ENCODE data around the gene KCNRG.
"Not testable (repeated sequence)": the region's sequence is repeated elsewhere in the genome, so short reads cannot be mapped to it uniquely, and the experiment has no call there.

Gene KCNRG

DNA sequence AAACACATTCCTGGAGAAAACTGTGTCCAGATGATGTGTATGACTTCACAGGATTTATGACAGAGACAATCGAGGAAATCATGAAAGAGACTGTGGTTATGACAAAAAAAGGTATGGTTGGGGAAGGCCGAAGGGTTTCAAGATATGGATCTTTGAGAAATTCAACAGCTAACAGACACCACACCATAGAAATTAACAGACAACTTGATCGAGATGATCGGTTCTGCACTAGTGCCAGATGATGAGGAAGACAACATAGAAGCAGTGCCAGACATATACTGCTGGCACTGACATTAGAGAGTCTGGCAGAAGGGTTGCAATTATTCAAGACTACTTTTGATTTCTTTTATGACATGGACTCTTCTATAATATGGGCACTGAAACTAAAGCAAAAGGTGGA is 37.2 kb downstream of the KCNRG start:
- Histone ChIP-seq H3K27me3 (ENCODE audit: control insufficient read depth, insufficient read depth, low read length) (no peaks in the 10 kb centered on the region), H3K4me3 (ENCODE audit: low read depth, low read length) (no peak overlapping the region), H3K9ac (ENCODE audit: low read length) (no peak overlapping the region), H3K4me1 (ENCODE audit: control insufficient read depth, insufficient read depth, low read length) (no peaks in the 10 kb centered on the region), H3K9me3 (ENCODE audit: control insufficient read depth, insufficient read depth, low read depth, low read length) (no peaks in the 10 kb centered on the region), H3K36me3 (ENCODE audit: control insufficient read depth, insufficient read depth, low read length) (peaks cover 8% of the 10 kb centered on the region; the same call in 1 of the 2 replicates), H3K27ac (ENCODE audit: low read depth, low read length) (no peak overlapping the region)

DNA sequence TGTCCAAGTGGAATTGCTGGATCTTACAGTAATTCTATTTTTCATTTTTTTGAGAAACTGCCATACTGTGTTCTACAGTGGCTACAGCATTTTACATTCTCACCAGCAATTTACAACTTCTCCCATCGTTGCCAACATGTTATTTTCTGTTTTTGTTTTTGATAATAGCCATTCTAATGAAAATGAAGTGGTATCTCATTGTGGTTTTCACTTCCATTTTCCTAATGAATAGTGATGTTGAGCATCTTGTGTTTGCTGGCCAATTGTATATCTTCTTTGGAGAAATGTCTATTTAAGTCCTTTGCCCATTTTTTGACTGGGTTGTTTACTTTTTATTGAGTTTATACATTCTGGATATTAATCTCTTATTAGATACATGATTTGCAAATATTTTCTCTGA is 38.6 kb downstream of the KCNRG start:
- peaks cover 8% of the 10 kb centered on the region; the same call in 1 of the 2 replicates for H3K36me3 ChIP-seq (ENCODE audit: control insufficient read depth, insufficient read depth, low read length)
- H3K27ac ChIP-seq (ENCODE audit: low read depth, low read length), result no peak overlapping the region
- no peak overlapping the region for H3K4me3 ChIP-seq (ENCODE audit: low read depth, low read length)
- H3K27me3 ChIP-seq (ENCODE audit: control insufficient read depth, insufficient read depth, low read length), result no peaks in the 10 kb centered on the region
- H3K4me1 ChIP-seq (ENCODE audit: control insufficient read depth, insufficient read depth, low read length), result no peaks in the 10 kb centered on the region
- H3K9ac ChIP-seq (ENCODE audit: low read length), result no peak overlapping the region
- no peaks in the 10 kb centered on the region for H3K9me3 ChIP-seq (ENCODE audit: control insufficient read depth, insufficient read depth, low read depth, low read length)

DNA sequence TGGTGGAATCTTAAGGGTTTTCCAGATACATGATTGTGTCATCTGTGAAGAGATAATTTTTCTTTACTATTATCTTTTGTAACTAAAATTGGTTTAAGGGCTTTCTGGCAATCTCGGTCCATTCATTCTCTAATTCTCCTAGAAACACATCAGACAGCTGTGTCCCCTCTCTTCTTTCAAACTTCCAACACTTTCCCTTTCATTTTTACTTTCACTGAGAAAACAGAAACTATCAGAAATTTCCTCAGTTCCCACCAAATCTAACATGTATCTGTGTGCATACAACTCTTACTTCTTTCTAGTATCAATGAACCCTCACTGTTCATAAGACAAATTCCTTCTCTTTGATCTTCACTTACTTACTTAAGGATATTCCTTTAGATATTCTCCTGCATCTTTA is 40.2 kb downstream of the KCNRG start:
- H3K27me3 ChIP-seq (ENCODE audit: control insufficient read depth, insufficient read depth, low read length), result no peaks in the 10 kb centered on the region
- H3K4me1 ChIP-seq (ENCODE audit: control insufficient read depth, insufficient read depth, low read length), result no peaks in the 10 kb centered on the region
- peaks cover 11% of the 10 kb centered on the region; the same call in 1 of the 2 replicates for H3K36me3 ChIP-seq (ENCODE audit: control insufficient read depth, insufficient read depth, low read length)
- no peaks in the 10 kb centered on the region for H3K9me3 ChIP-seq (ENCODE audit: control insufficient read depth, insufficient read depth, low read depth, low read length)
- H3K9ac ChIP-seq (ENCODE audit: low read length), result no peak overlapping the region
- no peak overlapping the region for H3K4me3 ChIP-seq (ENCODE audit: low read depth, low read length)
- no peak overlapping the region for H3K27ac ChIP-seq (ENCODE audit: low read depth, low read length)

DNA sequence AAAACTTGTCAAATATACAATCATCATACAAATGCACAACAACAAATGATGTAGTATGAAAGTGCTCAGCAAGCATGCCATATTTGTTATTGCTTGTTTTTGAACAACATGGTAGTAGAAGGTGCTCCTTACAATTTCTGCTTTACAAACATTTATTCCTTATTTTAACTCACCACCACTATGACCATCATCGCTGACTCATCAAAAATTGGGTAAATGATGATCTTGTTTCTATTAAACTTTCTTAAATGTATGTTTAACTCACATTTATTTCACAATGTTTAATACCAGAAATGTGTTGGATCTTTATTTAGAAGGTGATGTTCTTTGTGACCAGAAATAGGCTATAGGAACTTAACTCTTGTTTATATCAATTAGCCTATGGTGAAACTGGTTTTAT is 45.5 kb downstream of the KCNRG start:
- Histone ChIP-seq H3K4me1 (ENCODE audit: control insufficient read depth, insufficient read depth, low read length) (no peaks in the 10 kb centered on the region), H3K36me3 (ENCODE audit: control insufficient read depth, insufficient read depth, low read length) (peaks cover 15% of the 10 kb centered on the region; the same call in 1 of the 2 replicates), H3K9me3 (ENCODE audit: control insufficient read depth, insufficient read depth, low read depth, low read length) (no peaks in the 10 kb centered on the region), H3K27ac (ENCODE audit: low read depth, low read length) (no peak overlapping the region), H3K4me3 (ENCODE audit: low read depth, low read length) (no peak overlapping the region), H3K9ac (ENCODE audit: low read length) (no peak overlapping the region), H3K27me3 (ENCODE audit: control insufficient read depth, insufficient read depth, low read length) (no peaks in the 10 kb centered on the region)

DNA sequence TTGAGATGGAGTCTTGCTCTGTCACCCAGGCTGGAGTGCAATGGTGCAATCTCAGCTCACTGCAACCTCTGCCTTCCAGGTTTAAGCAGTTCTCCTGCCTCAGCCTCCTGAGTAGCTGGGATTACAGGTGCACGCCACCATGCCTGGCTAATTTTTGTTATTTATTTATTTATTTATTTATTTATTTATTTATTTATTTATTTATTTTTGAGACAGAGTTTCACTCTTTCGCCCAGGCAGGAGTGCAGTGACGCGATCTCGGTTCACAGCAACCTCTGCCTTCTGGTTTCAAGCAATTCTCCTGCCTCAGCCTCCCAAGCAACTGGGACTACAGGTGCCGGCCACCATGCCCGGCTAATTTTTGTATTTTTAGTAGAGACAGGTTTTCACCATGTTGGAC is 47.1 kb downstream of the KCNRG start:
- H3K27ac ChIP-seq (ENCODE audit: low read depth, low read length); H3K4me3 ChIP-seq (ENCODE audit: low read depth, low read length); H3K9ac ChIP-seq (ENCODE audit: low read length); H3K9me3 ChIP-seq (ENCODE audit: control insufficient read depth, insufficient read depth, low read depth, low read length); H3K27me3 ChIP-seq (ENCODE audit: control insufficient read depth, insufficient read depth, low read length); H3K4me1 ChIP-seq (ENCODE audit: control insufficient read depth, insufficient read depth, low read length): not testable (repeated sequence)
- H3K36me3 ChIP-seq (ENCODE audit: control insufficient read depth, insufficient read depth, low read length), result peaks cover 18% of the 10 kb centered on the region

DNA sequence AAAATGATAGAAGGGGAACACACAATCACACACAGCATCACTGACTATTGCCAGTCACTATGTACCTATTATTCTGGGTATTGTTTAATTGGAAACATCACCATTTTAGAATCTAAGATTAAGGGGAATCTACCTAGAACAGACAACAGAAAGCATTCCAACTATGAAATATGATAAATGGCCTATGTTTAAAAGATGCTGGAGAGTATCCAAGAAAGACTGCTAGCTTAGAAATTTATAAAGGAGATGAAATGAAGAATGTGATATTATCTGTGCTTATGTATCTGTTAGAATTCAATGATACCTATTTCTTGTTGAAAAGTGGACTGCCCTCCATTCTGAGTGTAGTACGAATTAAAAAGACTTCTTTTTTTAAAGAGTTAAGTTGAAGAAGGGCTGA is 50.5 kb downstream of the KCNRG start:
- H3K4me3 ChIP-seq (ENCODE audit: low read depth, low read length), result no peak overlapping the region
- peaks cover 25% of the 10 kb centered on the region for H3K36me3 ChIP-seq (ENCODE audit: control insufficient read depth, insufficient read depth, low read length)
- no peak overlapping the region for H3K27ac ChIP-seq (ENCODE audit: low read depth, low read length)
- H3K9me3 ChIP-seq (ENCODE audit: control insufficient read depth, insufficient read depth, low read depth, low read length), result no peaks in the 10 kb centered on the region
- H3K9ac ChIP-seq (ENCODE audit: low read length), result no peak overlapping the region
- no peaks in the 10 kb centered on the region for H3K27me3 ChIP-seq (ENCODE audit: control insufficient read depth, insufficient read depth, low read length)
- no peaks in the 10 kb centered on the region for H3K4me1 ChIP-seq (ENCODE audit: control insufficient read depth, insufficient read depth, low read length)

DNA sequence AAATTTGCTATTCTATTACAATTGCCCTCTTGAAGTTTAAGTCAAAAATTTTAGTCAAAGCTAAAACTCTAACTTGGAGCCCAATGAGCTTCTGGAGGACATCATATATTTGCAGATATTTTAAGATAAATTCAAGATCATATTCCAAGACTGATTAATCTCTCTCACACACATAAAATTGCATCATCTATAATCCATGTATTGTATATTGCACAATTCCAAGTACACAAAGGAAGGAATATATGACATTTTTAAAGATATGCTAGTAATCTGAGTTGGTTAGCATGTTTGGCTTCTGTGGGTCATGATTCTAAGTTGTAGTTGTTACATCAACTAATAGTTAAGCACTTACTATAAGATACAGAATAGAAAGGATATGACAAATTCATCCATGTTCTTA is 53.3 kb downstream of the KCNRG start:
- H3K9ac ChIP-seq (ENCODE audit: low read length), result no peak overlapping the region
- no peak overlapping the region for H3K4me3 ChIP-seq (ENCODE audit: low read depth, low read length)
- no peaks in the 10 kb centered on the region for H3K4me1 ChIP-seq (ENCODE audit: control insufficient read depth, insufficient read depth, low read length)
- H3K36me3 ChIP-seq (ENCODE audit: control insufficient read depth, insufficient read depth, low read length), result peaks cover 30% of the 10 kb centered on the region
- no peaks in the 10 kb centered on the region for H3K27me3 ChIP-seq (ENCODE audit: control insufficient read depth, insufficient read depth, low read length)
- no peak overlapping the region for H3K27ac ChIP-seq (ENCODE audit: low read depth, low read length)
- H3K9me3 ChIP-seq (ENCODE audit: control insufficient read depth, insufficient read depth, low read depth, low read length), result no peaks in the 10 kb centered on the region

DNA sequence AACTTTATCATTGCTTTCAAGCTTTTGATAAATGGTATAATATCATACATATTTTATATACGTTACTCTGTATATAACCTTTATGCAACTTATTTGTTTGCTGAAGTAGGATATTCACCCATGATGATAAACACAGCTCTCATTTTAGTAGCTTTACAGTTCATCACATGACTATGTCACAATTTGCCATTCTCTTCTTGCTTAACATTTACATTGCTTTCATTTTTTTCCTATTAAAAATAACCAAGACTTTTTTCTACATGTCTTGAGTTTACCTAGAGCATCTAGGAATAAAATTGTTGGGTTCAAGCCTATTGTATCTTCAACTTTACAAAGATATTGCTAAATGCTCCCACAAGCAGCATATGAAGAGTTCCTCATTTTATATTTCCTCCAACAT is 54.0 kb downstream of the KCNRG start:
- Histone ChIP-seq H3K27ac (ENCODE audit: low read depth, low read length) (no peak overlapping the region), H3K27me3 (ENCODE audit: control insufficient read depth, insufficient read depth, low read length) (no peaks in the 10 kb centered on the region), H3K9ac (ENCODE audit: low read length) (no peak overlapping the region), H3K9me3 (ENCODE audit: control insufficient read depth, insufficient read depth, low read depth, low read length) (no peaks in the 10 kb centered on the region), H3K4me3 (ENCODE audit: low read depth, low read length) (no peak overlapping the region), H3K4me1 (ENCODE audit: control insufficient read depth, insufficient read depth, low read length) (no peaks in the 10 kb centered on the region), H3K36me3 (ENCODE audit: control insufficient read depth, insufficient read depth, low read length) (peaks cover 26% of the 10 kb centered on the region)

DNA sequence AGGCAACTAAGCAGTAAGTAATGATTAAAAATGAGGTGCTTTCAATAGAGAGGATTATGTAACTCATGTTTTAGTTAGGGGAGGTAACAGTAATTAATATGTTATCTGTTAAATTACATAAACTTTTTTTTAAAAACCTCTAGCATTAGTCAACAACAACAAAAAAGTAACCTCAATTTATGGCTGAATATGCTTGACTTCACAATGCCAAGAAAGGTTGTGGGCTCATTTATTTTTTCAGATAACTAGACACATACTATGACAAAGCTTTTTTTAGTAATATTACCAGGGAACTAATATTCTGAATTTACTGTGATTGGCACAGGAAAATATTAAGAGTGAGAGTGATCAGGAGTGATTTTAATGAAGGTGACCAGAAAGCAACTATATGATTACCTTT is 54.9 kb downstream of the KCNRG start:
- Histone ChIP-seq H3K9ac (ENCODE audit: low read length) (no peak overlapping the region), H3K4me1 (ENCODE audit: control insufficient read depth, insufficient read depth, low read length) (no peaks in the 10 kb centered on the region), H3K9me3 (ENCODE audit: control insufficient read depth, insufficient read depth, low read depth, low read length) (no peaks in the 10 kb centered on the region), H3K4me3 (ENCODE audit: low read depth, low read length) (no peak overlapping the region), H3K27ac (ENCODE audit: low read depth, low read length) (no peak overlapping the region), H3K36me3 (ENCODE audit: control insufficient read depth, insufficient read depth, low read length) (peaks cover 26% of the 10 kb centered on the region), H3K27me3 (ENCODE audit: control insufficient read depth, insufficient read depth, low read length) (no peaks in the 10 kb centered on the region)
